Keratinocyte (primary cell): ENCODE measurements around the gene IFRD2.

Experiments
- CTCF ChIP-seq, 3 experiments: IDR thresholded peaks in 1 of 3; conservative IDR thresholded peaks in 1 of 3; optimal IDR thresholded peaks in 1 of 3; 2 replicates in 2 of 3; 3 replicates in 1 of 3; pipeline versions ENCODE3 to v1.5.1; 2011; ENCODE audit warnings: low read length in 3 of 3, mild to moderate bottlenecking in 3 of 3, moderate library complexity in 2 of 3, control low read depth in 1 of 3, inconsistent platforms in 1 of 3; ENCODE audit not compliant: insufficient read depth in 2 of 3; ENCODE audit errors: extremely low read depth in 1 of 3
- EZH2 ChIP-seq: IDR thresholded peaks from one replicate; pipeline ENCODE4 v1.6.1; 2012; ENCODE audit warnings: inconsistent platforms, mild to moderate bottlenecking, low read length, moderate library complexity

DNA sequence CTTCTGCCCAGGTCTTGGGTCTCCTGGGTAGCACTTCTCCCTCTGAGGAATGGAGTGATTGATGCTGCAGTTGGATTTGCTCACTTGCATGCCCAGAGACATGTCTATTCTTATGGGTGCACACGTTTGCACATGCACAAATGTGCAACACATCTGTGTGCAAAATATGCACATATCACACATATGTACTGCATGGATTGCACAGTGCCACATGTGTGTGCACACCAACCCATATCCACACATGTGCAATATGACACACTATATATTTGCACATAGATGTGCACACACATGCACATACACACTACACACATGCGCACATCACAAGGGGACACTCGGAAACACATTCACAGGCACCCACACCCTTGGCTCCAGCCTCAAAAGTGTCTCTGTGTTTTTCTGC lies 24.0 kb downstream of the IFRD2 start:
- no peak for TF ChIP-seq CTCF (optimal IDR thresholded peaks at IDR 0.05 in 1 of 3, IDR thresholded peaks at IDR 0.05 in 1 of 3, conservative IDR thresholded peaks at IDR 0.05 in 1 of 3; ENCODE audit: extremely low read depth in 1 of 3, insufficient read depth in 2 of 3, low read length in 3 of 3)
- no peak for TF ChIP-seq EZH2
